Hepatocyte (in vitro differentiated cells): ENCODE measurements around the gene GLI3. TPM values are rescaled to one million over a fixed set of nuclear protein-coding genes. Genes with fewer than 3 reads are reported as not detected.

ENCODE experiments used
- DNase-seq: peaks from one replicate; pipeline ENCODE4 v3.0.0-alpha.2; 2016; ENCODE audit warnings: low spot score
- H2AFZ ChIP-seq: fragments of 200-600 bp; sonication (generic); 2 replicates; pipeline ENCODE4 v1.6.0; 2016; ENCODE audit warnings: antibody characterized with exemption, mild to moderate bottlenecking
- H3K27ac ChIP-seq: fragments of 200-600 bp; sonication (generic); 2 replicates; pipeline ENCODE4 v1.5.1; 2016; ENCODE audit warnings: mild to moderate bottlenecking
- H3K27me3 ChIP-seq: fragments of 200-600 bp; sonication (generic); 2 replicates; pipeline ENCODE4 v1.6.1; 2016
- H3K36me3 ChIP-seq: fragments of 200-600 bp; sonication (generic); replicated peaks from 2 replicates; pipeline ENCODE4 v1.5.1; 2016; ENCODE audit warnings: low read depth; ENCODE audit not compliant: insufficient read depth
- H3K4me1 ChIP-seq: fragments of 200-600 bp; sonication (generic); 2 replicates; pipeline ENCODE4 v1.5.1; 2016; ENCODE audit warnings: mild to moderate bottlenecking, moderate library complexity; ENCODE audit not compliant: insufficient read depth
- H3K4me2 ChIP-seq: fragments of 200-600 bp; sonication (generic); 2 replicates; pipeline ENCODE4 v1.6.0; 2016
- H3K4me3 ChIP-seq: fragments of 200-600 bp; sonication (generic); 2 replicates; pipeline ENCODE4 v1.5.1; 2016; ENCODE audit warnings: mild to moderate bottlenecking
- H3K79me2 ChIP-seq: fragments of 200-600 bp; sonication (generic); 2 replicates; pipeline ENCODE4 v1.6.0; 2017; ENCODE audit warnings: mild to moderate bottlenecking
- H3K9me2 ChIP-seq: fragments of 200-600 bp; sonication (generic); replicated peaks from 2 replicates; pipeline ENCODE4 v1.6.0; 2017; ENCODE audit warnings: mild to moderate bottlenecking; ENCODE audit not compliant: insufficient read depth
- H3K9me3 ChIP-seq: fragments of 200-600 bp; sonication (generic); 2 replicates; pipeline ENCODE4 v1.5.1; 2016; ENCODE audit warnings: low read depth, mild to moderate bottlenecking
- H4K20me1 ChIP-seq: fragments of 200-600 bp; sonication (generic); 2 replicates; pipeline ENCODE4 v1.6.0; 2016; ENCODE audit warnings: mild to moderate bottlenecking; ENCODE audit not compliant: insufficient read depth, poor library complexity, severe bottlenecking
- CTCF ChIP-seq: fragments of 200-600 bp; sonication (generic); IDR thresholded peaks from 2 replicates; pipeline ENCODE4 v1.5.1; 2016; ENCODE audit warnings: antibody characterized with exemption, mild to moderate bottlenecking; ENCODE audit not compliant: poor library complexity
- EZH2 ChIP-seq: fragments of 200-600 bp; sonication (generic); IDR thresholded peaks from 2 replicates; pipeline ENCODE4 v1.6.1; 2016; ENCODE audit warnings: antibody characterized with exemption, mild to moderate bottlenecking, borderline replicate concordance
- EZH2phosphoT487 ChIP-seq: fragments of 200-600 bp; sonication (generic); IDR thresholded peaks from one replicate; pipeline ENCODE4 v1.6.1; 2018; ENCODE audit warnings: antibody characterized with exemption, mild to moderate bottlenecking, low read depth, moderate library complexity; ENCODE audit not compliant: unreplicated experiment, severe bottlenecking
- WGBS: methylation state at CpG from one replicate; pipeline ENCODE4 v1.1.6; 2016; ENCODE audit warnings: low lambda C conversion rate; ENCODE audit errors: missing lambda C conversion rate; 5-methylcytosine and 5-hydroxymethylcytosine counted together
- polyA plus RNA-seq: library from polyadenylated mRNA; unstranded; fragments of >200 nt; fragmentation: Nextera tagmentation; extraction: Ambion mirVana; gene quantifications from 2 replicates; pipeline ENCODE4 v1.2.1, GENCODE V29; 2016
- total RNA-seq: library from RNA; depleted of rRNA; stranded (reverse); fragments of >200 nt; gene quantifications from 2 replicates; pipeline ENCODE4 v1.2.3, GENCODE V29; 2014

The GLI3 gene
- total and polyA plus RNA-seq, 2 experiments from 2014 or later: 5.5 to 20.0 TPM

GRCh38 chr7:41927380-41927779 lies 309.6 kb downstream of the GLI3 start:
- H3K4me1 ChIP-seq: no peaks in the 10 kb centered on the region
- no peak for DNase-seq
- H3K27me3 ChIP-seq: no peaks in the 10 kb centered on the region
- WGBS: 91% methylated on average over 6 of the region's 6 CpGs
- no peaks in the 10 kb centered on the region for H4K20me1 ChIP-seq
- no peak overlapping the region for H3K27ac ChIP-seq
- H2AFZ ChIP-seq: no peak overlapping the region
- no peaks in the 10 kb centered on the region for H3K9me3 ChIP-seq
- H3K79me2 ChIP-seq: no peaks in the 10 kb centered on the region
- no peak overlapping the region for H3K4me2 ChIP-seq
- H3K4me3 ChIP-seq: no peak overlapping the region
- H3K36me3 ChIP-seq: no peaks in the 10 kb centered on the region
- TF ChIP-seq CTCF (no peak), EZH2phosphoT487 (no peak), EZH2 (no peak)
- no peaks in the 10 kb centered on the region for H3K9me2 ChIP-seq

- 95% methylated on average over 3 of the region's 3 CpGs for WGBS
- no peak overlapping the region for H3K4me3 ChIP-seq
- TF ChIP-seq CTCF: no peak
- no peak for TF ChIP-seq EZH2
- no peak for TF ChIP-seq EZH2phosphoT487
- H3K4me2 ChIP-seq: no peak overlapping the region
- H3K9me2 ChIP-seq: no peaks in the 10 kb centered on the region
- H3K27me3 ChIP-seq: no peaks in the 10 kb centered on the region
- H3K36me3 ChIP-seq: no peaks in the 10 kb centered on the region
- H2AFZ ChIP-seq: no peak overlapping the region
- H3K27ac ChIP-seq: no peak overlapping the region
- H3K9me3 ChIP-seq: no peaks in the 10 kb centered on the region
- no peaks in the 10 kb centered on the region for H4K20me1 ChIP-seq
- no peaks in the 10 kb centered on the region for H3K79me2 ChIP-seq
- DNase-seq: no peak
- H3K4me1 ChIP-seq: no peaks in the 10 kb centered on the region
These were observed 311.1 kb downstream of the GLI3 start for GRCh38 chr7:41925946-41926345.

- no peaks in the 10 kb centered on the region for H3K9me2 ChIP-seq
- no peak overlapping the region for H2AFZ ChIP-seq
- H3K4me1 ChIP-seq: no peaks in the 10 kb centered on the region
- no peaks in the 10 kb centered on the region for H3K9me3 ChIP-seq
- H3K27ac ChIP-seq: no peak overlapping the region
- no peaks in the 10 kb centered on the region for H3K27me3 ChIP-seq
- no peaks in the 10 kb centered on the region for H3K79me2 ChIP-seq
- 91% methylated on average over 9 of the region's 9 CpGs for WGBS
- no peak overlapping the region for H3K4me3 ChIP-seq
- no peak for DNase-seq
- TF ChIP-seq CTCF (no peak), EZH2phosphoT487 (no peak), EZH2 (no peak)
- H4K20me1 ChIP-seq: no peaks in the 10 kb centered on the region
- no peak overlapping the region for H3K4me2 ChIP-seq
- no peaks in the 10 kb centered on the region for H3K36me3 ChIP-seq
These were observed 312.2 kb downstream of the GLI3 start for GRCh38 chr7:41924796-41925195.

- H3K4me1 ChIP-seq: no peaks in the 10 kb centered on the region
These were observed 314.6 kb downstream of the GLI3 start for GRCh38 chr7:41922373-41922772.

More at GRCh38 chr7:41922373-41922772, 314.6 kb downstream of the GLI3 start:
- no peak for DNase-seq
- no peaks in the 10 kb centered on the region for H3K79me2 ChIP-seq
- WGBS: 88% methylated on average over 2 of the region's 2 CpGs
- no peak overlapping the region for H3K4me2 ChIP-seq
- no peaks in the 10 kb centered on the region for H3K9me2 ChIP-seq
- H3K36me3 ChIP-seq: no peaks in the 10 kb centered on the region
- TF ChIP-seq EZH2 (no peak), CTCF (no peak), EZH2phosphoT487 (no peak)
- no peak overlapping the region for H2AFZ ChIP-seq
- no peak overlapping the region for H3K4me3 ChIP-seq
- no peaks in the 10 kb centered on the region for H4K20me1 ChIP-seq
- H3K27ac ChIP-seq: no peak overlapping the region
- no peaks in the 10 kb centered on the region for H3K27me3 ChIP-seq
- no peaks in the 10 kb centered on the region for H3K9me3 ChIP-seq
